Astrocyte (in vitro differentiated cells and primary cell): ENCODE data around the gene SBNO2.

Source experiments
- CTCF ChIP-seq: IDR thresholded peaks from 2 replicates; pipeline ENCODE4 v1.5.1; 2011; ENCODE audit warnings: low read depth, mild to moderate bottlenecking, inconsistent platforms, low read length, moderate library complexity; ENCODE audit not compliant: insufficient read depth
- EZH2 ChIP-seq: IDR thresholded peaks from 2 replicates; pipeline ENCODE4 v1.6.1; 2012; ENCODE audit warnings: mild to moderate bottlenecking, low read length, inconsistent platforms; ENCODE audit not compliant: insufficient read depth

GRCh38 chr19:1171755-1172352, 2.2 kb downstream of the SBNO2 start:
- TF ChIP-seq CTCF (no peak), EZH2 (no peak)
